Testis (tissue), 2 donors: ENCODE measurements around the gene TRMT2A.

ENCODE experiments used
- CTCF ChIP-seq, 3 experiments: fragments of 450-650 bp in 2 of 3; fragments of 200-600 bp in 1 of 3; sonication (generic) in 1 of 3; IDR thresholded peaks; one replicate each; pipeline ENCODE4 v1.5.1; 2016 to 2019; ENCODE audit warnings: antibody characterized with exemption in 3 of 3, mild to moderate bottlenecking in 2 of 3, moderate library complexity in 1 of 3
- POLR2A ChIP-seq: fragments of 450-650 bp; IDR thresholded peaks from one replicate; pipeline ENCODE4 v1.6.1; 2017; ENCODE audit warnings: antibody characterized with exemption, mild to moderate bottlenecking, moderate library complexity

- TF ChIP-seq CTCF (IDR thresholded peaks at IDR 0.05) (no peak), POLR2A (no peak)
These were observed 33.6 kb upstream of the TRMT2A start, which contains the start of gene CCDC188 for GRCh38 chr22:20150381-20151275.
